H9 (cell line): ENCODE measurements around the gene A2ML1. TPM values are rescaled to one million over a fixed set of nuclear protein-coding genes. Genes with fewer than 3 reads are reported as not detected.

ENCODE experiments used
- DNase-seq: peaks from one replicate; pipeline ENCODE4 v3.0.0-alpha.2; 2017
- H2AFZ ChIP-seq: one replicate; pipeline ENCODE4 v1.6.1; 2013; ENCODE audit warnings: mild to moderate bottlenecking, low read length, control low read depth, moderate library complexity
- H2AK5ac ChIP-seq: 2 replicates; pipeline ENCODE4 v1.6.1; 2013; ENCODE audit warnings: low read length, control low read depth, mixed read lengths; ENCODE audit not compliant: insufficient read length
- H2BK120ac ChIP-seq: one replicate; pipeline ENCODE4 v1.6.1; 2013; ENCODE audit warnings: low read depth, mild to moderate bottlenecking, low read length, control low read depth, inconsistent platforms; ENCODE audit not compliant: poor library complexity, severe bottlenecking
- H2BK12ac ChIP-seq: 2 replicates; pipeline ENCODE4 v1.6.1; 2013; ENCODE audit warnings: low read length, control low read depth, mixed read lengths, low read depth; ENCODE audit not compliant: insufficient read length
- H2BK15ac ChIP-seq: 2 replicates; pipeline ENCODE4 v1.6.1; 2013; ENCODE audit warnings: low read depth, low read length, control low read depth
- H2BK20ac ChIP-seq: one replicate; pipeline ENCODE4 v1.6.1; 2013; ENCODE audit warnings: low read depth, mild to moderate bottlenecking, low read length, control low read depth, inconsistent platforms; ENCODE audit not compliant: poor library complexity, severe bottlenecking
- H2BK5ac ChIP-seq: 2 replicates; pipeline ENCODE4 v1.6.1; 2013; ENCODE audit warnings: low read length, control low read depth, mixed read lengths; ENCODE audit not compliant: insufficient read length
- H3K14ac ChIP-seq: 2 replicates; pipeline ENCODE4 v1.6.1; 2013; ENCODE audit warnings: low read length, control low read depth; ENCODE audit not compliant: insufficient read depth
- H3K18ac ChIP-seq: 2 replicates; pipeline ENCODE4 v1.6.1; 2013; ENCODE audit warnings: low read depth, mild to moderate bottlenecking, mixed read lengths, low read length, control low read depth; ENCODE audit not compliant: insufficient read length
- H3K23ac ChIP-seq: 2 replicates; pipeline ENCODE4 v1.6.1; 2013; ENCODE audit warnings: low read length, control low read depth, mixed read lengths, low read depth; ENCODE audit not compliant: insufficient read length
- H3K23me2 ChIP-seq: 2 replicates; pipeline ENCODE4 v1.6.1; 2013; ENCODE audit warnings: low read depth, mild to moderate bottlenecking, mixed read lengths, low read length, control low read depth; ENCODE audit not compliant: insufficient read length, poor library complexity, severe bottlenecking
- H3K27ac ChIP-seq: 2 replicates; pipeline ENCODE4 v1.5.1; 2013; ENCODE audit warnings: low read length, control low read depth, mixed read lengths, low read depth; ENCODE audit not compliant: insufficient read length
- H3K27me3 ChIP-seq: 2 replicates; pipeline ENCODE4 v1.6.1; 2013; ENCODE audit warnings: low read length, control low read depth, inconsistent platforms; ENCODE audit not compliant: insufficient read depth
- H3K4ac ChIP-seq: 2 replicates; pipeline ENCODE4 v1.6.1; 2013; ENCODE audit warnings: low read depth, mild to moderate bottlenecking, control low read depth, inconsistent platforms, low read length, moderate library complexity
- H3K4me1 ChIP-seq: 2 replicates; pipeline ENCODE4 v1.6.1; 2013; ENCODE audit warnings: low read length, control low read depth, inconsistent platforms; ENCODE audit not compliant: insufficient read depth
- H3K4me2 ChIP-seq: 2 replicates; pipeline ENCODE4 v1.6.1; 2013; ENCODE audit warnings: low read length, control low read depth, mixed read lengths; ENCODE audit not compliant: insufficient read length, insufficient read depth
- H3K56ac ChIP-seq: 2 replicates; pipeline ENCODE4 v1.6.1; 2013; ENCODE audit warnings: low read depth, mild to moderate bottlenecking, mixed read lengths, low read length, control low read depth; ENCODE audit not compliant: insufficient read length
- H3K79me1 ChIP-seq: 2 replicates; pipeline ENCODE4 v1.6.1; 2013; ENCODE audit warnings: low read depth, mild to moderate bottlenecking, moderate library complexity, low read length, control low read depth, inconsistent platforms; ENCODE audit not compliant: insufficient read depth, poor library complexity, severe bottlenecking
- H3K79me2 ChIP-seq: 2 replicates; pipeline ENCODE4 v1.6.1; 2013; ENCODE audit warnings: low read length, control low read depth, inconsistent platforms; ENCODE audit not compliant: insufficient read depth
- H3K9ac ChIP-seq: 2 replicates; pipeline ENCODE4 v1.6.1; 2013; ENCODE audit warnings: low read length, control low read depth, mixed read lengths; ENCODE audit not compliant: insufficient read length; ENCODE audit errors: extremely low read depth
- H3K9me3 ChIP-seq: one replicate; pipeline ENCODE4 v1.6.1; 2013; ENCODE audit warnings: low read depth, low read length, inconsistent platforms; ENCODE audit not compliant: control insufficient read depth
- H3T11ph ChIP-seq: one replicate; pipeline ENCODE4 v1.6.1; 2013; ENCODE audit warnings: mild to moderate bottlenecking, low read length, control low read depth, inconsistent platforms
- H4K20me1 ChIP-seq: one replicate; pipeline ENCODE4 v1.6.1; 2013; ENCODE audit not compliant: control insufficient read depth, insufficient read length, insufficient read depth
- H4K5ac ChIP-seq: 2 replicates; pipeline ENCODE4 v1.6.1; 2013; ENCODE audit warnings: low read depth, mild to moderate bottlenecking, mixed read lengths, low read length, control low read depth; ENCODE audit not compliant: insufficient read length
- H4K8ac ChIP-seq: replicated peaks from 2 replicates; pipeline ENCODE4 v1.6.1; 2013; ENCODE audit warnings: low read length, control low read depth, mixed read lengths, low read depth; ENCODE audit not compliant: insufficient read length
- H4K91ac ChIP-seq: 2 replicates; pipeline ENCODE4 v1.6.1; 2013; ENCODE audit warnings: low read depth, mild to moderate bottlenecking, moderate library complexity, mixed read lengths, low read length, control low read depth; ENCODE audit not compliant: insufficient read length
- H3K27ac Mint-ChIP-seq, 3 experiments: 2 replicates in 2 of 3; 3 replicates in 1 of 3; pipeline ENCODE4 v1.8.0; 2020 to 2021; ENCODE audit warnings: mixed read lengths in 3 of 3, mild to moderate bottlenecking in 1 of 3, moderate library complexity in 1 of 3
- H3K27me3 Mint-ChIP-seq: 2 replicates; pipeline ENCODE4 v1.8.0; 2021; ENCODE audit warnings: low read depth, mild to moderate bottlenecking, moderate library complexity, mixed read lengths
- H3K36me3 Mint-ChIP-seq, 3 experiments: 2 replicates in 2 of 3; 3 replicates in 1 of 3; pipeline ENCODE4 v1.8.0; 2020 to 2021; ENCODE audit warnings: low read depth in 3 of 3, mixed read lengths in 3 of 3; ENCODE audit not compliant: insufficient read depth in 1 of 3
- H3K4me1 Mint-ChIP-seq, 2 experiments: 2 replicates each; pipeline ENCODE4 v1.8.0; 2020; ENCODE audit warnings: mixed read lengths in 2 of 2
- H3K4me3 Mint-ChIP-seq, 2 experiments: 2 replicates in 1 of 2; 3 replicates in 1 of 2; pipeline ENCODE4 v1.8.0; 2020 to 2021; ENCODE audit warnings: mild to moderate bottlenecking in 2 of 2, mixed read lengths in 2 of 2, moderate library complexity in 1 of 2
- H3K9me3 Mint-ChIP-seq, 2 experiments: 2 replicates in 1 of 2; 3 replicates in 1 of 2; pipeline ENCODE4 v1.8.0; 2020; ENCODE audit warnings: mild to moderate bottlenecking in 2 of 2, mixed read lengths in 2 of 2, moderate library complexity in 1 of 2
- WGBS: extraction: QIAGEN DNeasy Blood & Tissue Kit; methylation state at CpG from one replicate; pipeline ENCODE4 v1.1.7; 2013; ENCODE audit warnings: missing lambda C conversion rate, low lambda C conversion rate, mixed read lengths; ENCODE audit not compliant: insufficient read length; ENCODE audit errors: extremely low coverage; 5-methylcytosine and 5-hydroxymethylcytosine counted together
- total RNA-seq: library from RNA; stranded (reverse); gene quantifications from 2 replicates; pipeline ENCODE4 v1.2.1, GENCODE V29; 2021
- TF ChIP-seq, protein P1 (sequence below): fragments of 200-600 bp; sonication (generic); conservative IDR thresholded peaks from 3 replicates; pipeline ENCODE4 v1.8.0; 2021; ENCODE audit warnings: antibody characterized with exemption, mild to moderate bottlenecking

The A2ML1 gene
- total RNA-seq, 1 experiment from 2014 or later = 2.8 TPM

DNA sequence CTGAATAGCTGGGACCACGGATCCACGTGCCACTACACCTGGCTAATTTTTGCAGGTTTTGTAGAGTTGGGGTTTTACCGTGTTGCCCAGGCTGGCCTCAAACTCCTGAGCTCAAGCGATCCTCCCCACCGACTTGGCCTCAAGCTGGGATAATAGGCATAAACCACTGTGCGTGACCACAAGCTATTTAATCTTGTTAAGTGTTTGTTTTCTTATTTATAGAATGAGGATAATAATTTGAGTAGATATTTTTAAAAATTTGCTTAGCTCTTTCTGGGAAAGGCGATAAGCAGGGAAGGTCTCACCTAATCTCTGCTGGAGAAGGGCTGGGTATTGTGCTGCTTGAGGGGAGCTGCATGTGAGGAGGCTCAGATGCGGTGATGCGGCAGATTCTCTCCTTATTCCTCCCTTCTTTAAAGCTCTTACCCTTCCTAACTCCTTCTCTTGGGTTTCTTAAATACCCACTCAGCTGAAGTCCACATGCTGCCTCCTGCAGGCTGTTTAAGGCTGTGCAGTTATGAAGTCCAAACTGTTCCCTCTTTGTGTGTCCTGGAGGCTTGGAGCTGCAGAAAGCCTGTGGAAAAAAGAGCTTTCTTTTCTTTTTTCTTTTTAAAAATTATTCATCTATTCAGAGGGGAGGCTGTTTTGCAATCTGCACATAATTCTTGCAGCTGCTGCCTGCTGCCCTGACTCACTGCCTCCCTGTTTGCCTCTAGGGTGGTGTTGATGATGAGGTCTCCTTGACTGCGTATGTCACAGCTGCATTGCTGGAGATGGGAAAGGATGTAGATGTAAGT is 37.9 kb downstream of the A2ML1 start:
- H4K91ac ChIP-seq = no peak overlapping the region
- no peak overlapping the region for H3K9ac ChIP-seq
- H3K79me1 ChIP-seq = no peaks in the 10 kb centered on the region
- no CpG with 5 or more reads among the region's 10 CpGs for WGBS
- no peak overlapping the region for H2AFZ ChIP-seq
- H2BK20ac ChIP-seq = no peak overlapping the region
- Mint-ChIP-seq H3K36me3 (peaks cover 0 to 9% (median 3%) of the 10 kb centered on the region in 3 experiments; a peak in 5 of 7 replicates), H3K9me3 (peaks cover 0 to under 1% of the 10 kb centered on the region in 2 experiments; a peak in 1 of 5 replicates), H3K4me1 (peaks cover 4 to 9% of the 10 kb centered on the region in 2 experiments), H3K27ac (peak overlapping the region in 1 of 3 experiments; percentile 81; a peak in 2 of 7 replicates), H3K4me3 (no peak overlapping the region), H3K27me3 (no peaks in the 10 kb centered on the region)
- H2BK15ac ChIP-seq = no peak overlapping the region
- no peaks in the 10 kb centered on the region for H3K79me2 ChIP-seq
- TF ChIP-seq, protein P1, sequence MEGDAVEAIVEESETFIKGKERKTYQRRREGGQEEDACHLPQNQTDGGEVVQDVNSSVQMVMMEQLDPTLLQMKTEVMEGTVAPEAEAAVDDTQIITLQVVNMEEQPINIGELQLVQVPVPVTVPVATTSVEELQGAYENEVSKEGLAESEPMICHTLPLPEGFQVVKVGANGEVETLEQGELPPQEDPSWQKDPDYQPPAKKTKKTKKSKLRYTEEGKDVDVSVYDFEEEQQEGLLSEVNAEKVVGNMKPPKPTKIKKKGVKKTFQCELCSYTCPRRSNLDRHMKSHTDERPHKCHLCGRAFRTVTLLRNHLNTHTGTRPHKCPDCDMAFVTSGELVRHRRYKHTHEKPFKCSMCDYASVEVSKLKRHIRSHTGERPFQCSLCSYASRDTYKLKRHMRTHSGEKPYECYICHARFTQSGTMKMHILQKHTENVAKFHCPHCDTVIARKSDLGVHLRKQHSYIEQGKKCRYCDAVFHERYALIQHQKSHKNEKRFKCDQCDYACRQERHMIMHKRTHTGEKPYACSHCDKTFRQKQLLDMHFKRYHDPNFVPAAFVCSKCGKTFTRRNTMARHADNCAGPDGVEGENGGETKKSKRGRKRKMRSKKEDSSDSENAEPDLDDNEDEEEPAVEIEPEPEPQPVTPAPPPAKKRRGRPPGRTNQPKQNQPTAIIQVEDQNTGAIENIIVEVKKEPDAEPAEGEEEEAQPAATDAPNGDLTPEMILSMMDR = peak; percentile 84
- H3K4me2 ChIP-seq = no peak overlapping the region
- no peak overlapping the region for H4K5ac ChIP-seq
- DNase-seq = peak; percentile 84
- H3K23me2 ChIP-seq = no peaks in the 10 kb centered on the region
- no peak overlapping the region for H2BK120ac ChIP-seq
- no peak overlapping the region for H3K23ac ChIP-seq
- no peak overlapping the region for H3K4ac ChIP-seq
- H3K56ac ChIP-seq = no peak overlapping the region
- H3K18ac ChIP-seq = no peak overlapping the region
- no peak overlapping the region for H2AK5ac ChIP-seq
- no peaks in the 10 kb centered on the region for H3K4me1 ChIP-seq
- no peak overlapping the region for H3T11ph ChIP-seq
- H2BK5ac ChIP-seq = no peak overlapping the region
- no peaks in the 10 kb centered on the region for H3K9me3 ChIP-seq
- H4K8ac ChIP-seq = no peak overlapping the region
- no peaks in the 10 kb centered on the region for H4K20me1 ChIP-seq
- no peaks in the 10 kb centered on the region for H3K27me3 ChIP-seq
- no peak overlapping the region for H3K14ac ChIP-seq
- no peak overlapping the region for H3K27ac ChIP-seq
- H2BK12ac ChIP-seq = no peak overlapping the region
